Activated naive CD4-positive, alpha-beta T cell treated with anti-CD3 and anti-CD28 coated beads for 36 hours (primary cell): Measurements from ENCODE around the gene YTHDF1. TPM values are rescaled to one million over a fixed set of nuclear protein-coding genes. Genes with fewer than 3 reads are reported as not detected.
"Not testable (repeated sequence)": the region's sequence is repeated elsewhere in the genome, so short reads cannot be mapped to it uniquely, and the experiment has no call there.

Experiments used
- CTCF ChIA-PET: fragments of 350-600 bp; sonication (Branson Sonifier 250); formaldehyde crosslinking; loops from one replicate; lab custom pipeline; 2021; ENCODE audit warnings: antibody characterized with exemption; lab: Charles Lee
- DNase-seq: peaks from one replicate; pipeline ENCODE4 v3.0.0-alpha.2; 2020
- H3K27ac Mint-ChIP-seq: one replicate; pipeline ENCODE4 v1.8.0; 2021; ENCODE audit warnings: mild to moderate bottlenecking, mixed read lengths
- H3K27me3 Mint-ChIP-seq: one replicate; pipeline ENCODE4 v1.8.0; 2021; ENCODE audit warnings: low read depth, mixed read lengths
- H3K36me3 Mint-ChIP-seq: one replicate; pipeline ENCODE4 v1.8.0; 2021; ENCODE audit warnings: low read depth, mixed read lengths
- H3K4me1 Mint-ChIP-seq: one replicate; pipeline ENCODE4 v1.8.0; 2021; ENCODE audit warnings: low read depth, mixed read lengths
- H3K4me3 Mint-ChIP-seq: one replicate; pipeline ENCODE4 v1.8.0; 2021; ENCODE audit warnings: mild to moderate bottlenecking, moderate library complexity, mixed read lengths
- H3K9me3 Mint-ChIP-seq: one replicate; pipeline ENCODE4 v1.8.0; 2021; ENCODE audit warnings: mixed read lengths
- intact Hi-C: fragments of 100-400 bp; cut with micrococcal nuclease; formaldehyde crosslinking; loops from one replicate; pipeline ENCODE4 v1.15.1; 2023
- total RNA-seq, 2 experiments: library from RNA; stranded (reverse); gene quantifications; one replicate each; pipeline ENCODE4 v1.2.3, GENCODE V29; 2021

The YTHDF1 gene
- total RNA-seq, 2 experiments from 2014 or later, result 27.6 to 27.8 TPM

DNA sequence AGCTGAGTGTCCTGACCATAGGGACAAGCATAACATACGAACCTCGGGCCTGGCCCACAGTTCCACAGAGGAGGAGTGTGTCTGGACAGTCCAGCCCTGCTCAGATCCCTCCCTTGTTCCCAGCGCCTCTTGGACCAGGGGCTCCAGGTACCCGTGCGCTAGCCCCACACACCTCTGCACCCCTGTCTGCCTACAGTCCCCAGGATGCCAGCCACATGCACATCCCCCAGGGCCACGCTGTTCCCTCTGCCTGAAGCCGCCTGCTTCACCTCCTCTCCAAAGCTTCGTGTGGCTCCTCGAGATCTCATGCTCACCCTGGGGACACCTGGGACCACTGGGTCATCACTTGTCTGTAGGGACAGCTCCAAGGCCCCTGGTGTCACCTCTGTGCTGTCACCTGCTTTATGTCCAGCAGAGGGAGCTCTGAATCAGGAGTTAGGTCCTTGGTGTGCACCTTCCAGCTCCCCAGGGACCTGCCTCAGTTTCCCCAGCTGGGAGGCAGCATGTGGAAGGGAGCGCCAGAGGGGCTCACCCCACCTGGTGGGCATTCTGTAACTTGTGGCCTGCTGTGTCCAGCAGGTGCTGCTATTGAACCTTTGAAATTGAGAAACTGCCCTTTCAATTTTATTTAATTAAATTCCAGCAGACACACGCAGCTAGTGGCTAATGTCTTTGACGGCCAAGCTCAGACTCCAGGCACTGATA, 7.3 kb upstream of the YTHDF1 start:
- CTCF ChIA-PET, result interaction anchor here (0.6 to 5.4 kb wide), 35 partner anchors 10 to 273 kb away, joined by 3 to 54 read pairs (median 4); partner anchors contain the start of genes ARFGAP1, BIRC7 and YTHDF1

DNA sequence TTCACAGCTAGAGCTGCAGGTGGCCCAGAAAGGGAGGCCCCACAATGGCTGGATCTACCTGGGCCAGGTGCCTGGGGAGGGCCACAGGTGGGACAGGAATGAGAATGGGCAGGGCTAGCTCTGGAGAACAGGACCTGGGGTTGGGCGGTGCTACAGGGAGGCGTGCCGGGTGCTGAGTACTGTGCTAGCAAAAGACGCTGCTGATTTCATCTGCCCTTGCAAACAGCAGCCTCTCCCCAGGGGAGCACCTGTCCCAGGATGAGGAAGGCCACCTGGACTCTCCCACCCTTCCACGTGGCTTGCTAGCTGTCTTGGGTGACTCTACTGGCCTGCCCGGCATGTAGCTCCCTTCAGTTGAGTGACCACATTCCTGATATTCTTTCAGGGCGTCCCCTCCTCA, 6.6 kb upstream of the YTHDF1 start:
- intact Hi-C loops, result no loop called here

More for the DNA sequence above, 7.3 kb upstream of the YTHDF1 start:
- no peaks in the 10 kb centered on the region for H3K9me3 Mint-ChIP-seq
- no peaks in the 10 kb centered on the region for H3K4me1 Mint-ChIP-seq
- no peaks in the 10 kb centered on the region for H3K27me3 Mint-ChIP-seq
- DNase-seq, result peak; percentile 63
- no peaks in the 10 kb centered on the region for H3K36me3 Mint-ChIP-seq
- no peak overlapping the region for H3K27ac Mint-ChIP-seq
- intact Hi-C loops, result loop anchor here (1.0 kb wide), 3 partner anchors 28 to 158 kb away; no protein-coding TSS in a partner anchor
- no peak overlapping the region for H3K4me3 Mint-ChIP-seq

DNA sequence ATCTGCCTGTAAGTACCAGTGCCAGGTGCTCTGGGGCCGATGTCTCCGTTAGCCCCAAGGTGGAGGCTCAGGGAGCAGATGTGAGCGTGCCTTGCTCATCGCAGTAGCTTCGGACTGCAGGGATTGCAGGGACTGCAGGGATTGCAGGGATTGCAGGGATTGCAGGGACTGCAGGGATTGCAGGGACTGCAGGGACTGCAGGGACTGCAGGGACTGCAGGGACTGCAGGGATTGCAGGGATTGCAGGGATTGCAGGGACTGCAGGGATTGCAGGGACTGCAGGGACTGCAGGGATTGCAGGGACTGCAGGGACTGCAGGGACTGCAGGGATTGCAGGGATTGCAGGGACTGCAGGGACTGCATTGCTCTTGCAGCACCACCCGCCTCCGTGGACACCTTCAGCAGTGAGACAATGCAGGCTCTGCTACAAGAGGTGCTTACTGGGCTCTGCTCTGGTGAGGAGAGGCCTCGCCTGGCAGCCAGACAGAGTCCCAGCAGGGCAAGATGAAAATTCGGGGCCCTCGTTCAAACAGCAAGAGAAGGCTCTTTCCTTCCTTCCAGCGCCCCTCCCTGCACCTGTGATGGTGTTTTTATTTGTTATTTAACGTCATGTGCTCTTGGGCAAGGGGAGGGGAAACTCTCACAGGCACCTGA, 5.6 kb upstream of the YTHDF1 start:
- H3K27ac Mint-ChIP-seq, H3K9me3 Mint-ChIP-seq, H3K27me3 Mint-ChIP-seq, DNase-seq, H3K4me1 Mint-ChIP-seq, intact Hi-C loops, H3K4me3 Mint-ChIP-seq, H3K36me3 Mint-ChIP-seq: not testable (repeated sequence)
- CTCF ChIA-PET, result interaction anchor here (1.2 kb wide), 1 partner anchor 141 kb away, joined by 5 read pairs; no protein-coding TSS in a partner anchor

More for the DNA sequence above, 6.6 kb upstream of the YTHDF1 start:
- Mint-ChIP-seq H3K36me3 (no peaks in the 10 kb centered on the region), H3K9me3 (no peaks in the 10 kb centered on the region), H3K27ac (no peak overlapping the region), H3K4me1 (no peaks in the 10 kb centered on the region), H3K4me3 (no peak overlapping the region), H3K27me3 (no peaks in the 10 kb centered on the region)
- CTCF ChIA-PET, result interaction anchor here (0.6 to 5.4 kb wide), 16 partner anchors 9 to 243 kb away, joined by 3 to 54 read pairs (median 7); partner anchors contain the start of genes BIRC7 and YTHDF1
- DNase-seq, result no peak

DNA sequence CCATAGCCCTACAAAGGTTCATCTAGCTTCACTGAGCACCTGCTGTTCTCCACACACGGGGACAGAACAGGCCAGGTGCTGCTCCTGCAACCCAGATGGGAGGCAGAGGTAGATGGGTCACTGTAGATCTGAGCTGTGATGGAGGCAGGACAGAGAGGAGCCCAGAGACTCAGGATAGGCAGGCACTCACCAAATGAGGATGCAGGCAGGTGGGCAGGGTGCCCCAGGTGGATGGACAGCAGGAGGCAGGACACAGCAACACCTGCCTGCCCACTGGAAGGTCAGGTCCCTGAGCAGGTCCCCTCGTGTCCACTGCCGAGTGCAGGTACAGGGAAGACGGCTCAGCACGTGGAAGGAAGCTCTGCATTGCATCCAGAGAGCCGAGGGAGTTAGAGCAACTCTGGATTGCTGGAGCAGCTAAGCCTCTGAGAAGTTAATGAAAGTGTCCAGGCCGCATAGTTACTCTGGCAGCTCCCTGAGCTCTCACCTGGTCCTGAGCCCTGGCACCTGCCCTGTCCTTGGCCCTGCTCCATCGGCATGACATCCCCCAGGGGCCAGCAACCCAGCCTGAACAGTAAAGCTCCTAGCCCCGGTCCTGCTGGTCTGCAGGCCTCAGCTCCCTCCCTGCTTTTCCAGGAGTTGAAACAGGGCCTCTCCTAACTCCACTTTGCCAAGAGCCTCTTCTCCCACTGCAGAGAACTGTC, 4.9 kb upstream of the YTHDF1 start:
- DNase-seq, result no peak
- no peak overlapping the region for H3K4me3 Mint-ChIP-seq
- peaks cover 7% of the 10 kb centered on the region for H3K4me1 Mint-ChIP-seq
- H3K36me3 Mint-ChIP-seq, result no peaks in the 10 kb centered on the region
- CTCF ChIA-PET, result interaction anchor here (1.2 kb wide), 1 partner anchor 141 kb away, joined by 5 read pairs; no protein-coding TSS in a partner anchor
- no peaks in the 10 kb centered on the region for H3K27me3 Mint-ChIP-seq
- H3K9me3 Mint-ChIP-seq, result no peaks in the 10 kb centered on the region
- intact Hi-C loops, result no loop called here
- H3K27ac Mint-ChIP-seq, result no peak overlapping the region

DNA sequence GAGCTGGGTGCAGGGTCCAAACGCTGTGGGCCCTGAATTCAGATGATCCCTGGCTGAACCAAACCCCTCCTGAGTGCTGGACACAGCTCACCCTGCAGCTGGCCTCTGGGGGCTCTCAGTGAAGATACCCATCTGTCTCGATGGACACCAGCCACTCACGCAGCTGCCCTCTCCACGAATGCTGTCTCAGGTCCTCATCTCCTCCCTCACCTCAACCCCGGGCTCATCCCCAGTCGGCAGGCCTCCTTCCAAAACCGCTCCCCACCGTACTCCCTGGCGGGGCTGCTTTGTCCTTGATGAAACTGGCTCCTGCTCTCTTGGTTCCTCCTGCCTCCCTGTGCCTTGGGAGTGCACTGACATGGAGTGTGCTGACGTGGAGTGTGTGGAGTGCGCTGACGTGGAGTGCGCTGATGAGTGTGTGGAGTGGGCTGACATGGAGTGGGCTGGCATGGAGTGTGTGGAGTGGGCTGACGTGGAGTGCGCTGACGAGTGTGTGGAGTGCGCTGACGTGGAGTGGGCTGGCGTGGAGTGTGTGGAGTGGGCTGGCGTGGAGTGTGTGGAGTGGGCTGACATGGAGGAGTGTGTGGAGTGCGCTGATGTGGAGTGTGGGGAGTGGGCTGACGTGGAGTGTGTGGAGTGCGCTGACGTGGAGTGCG, 4.1 kb upstream of the YTHDF1 start:
- Mint-ChIP-seq H3K4me1 (peaks cover 11% of the 10 kb centered on the region), H3K27ac (no peak overlapping the region), H3K9me3 (no peaks in the 10 kb centered on the region), H3K36me3 (peaks cover 5% of the 10 kb centered on the region), H3K4me3 (no peak overlapping the region), H3K27me3 (no peaks in the 10 kb centered on the region)
- no peak for DNase-seq
- CTCF ChIA-PET, result no interaction called here
- intact Hi-C loops, result loop anchor here (5.0 to 10.0 kb wide), 2 partner anchors 283 to 765 kb away; partner anchors contain the start of genes GID8 and PRPF6

DNA sequence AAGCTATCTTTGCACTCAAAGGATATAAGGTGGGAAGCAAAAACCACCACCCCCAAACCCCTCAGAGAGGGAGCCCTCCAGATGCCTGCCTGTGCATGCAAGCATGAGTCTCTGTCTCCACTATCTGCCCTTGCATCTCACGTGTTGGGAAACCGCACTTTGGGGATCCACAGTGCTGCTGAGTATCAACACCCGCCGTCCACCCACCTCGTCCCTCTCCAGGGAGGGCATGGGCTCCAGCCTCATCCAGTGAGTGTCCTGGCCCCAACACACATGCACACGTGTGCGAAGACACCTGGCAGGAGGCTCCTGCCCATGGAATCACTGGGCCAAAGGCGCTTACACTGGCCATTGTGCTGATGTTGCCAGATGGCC, 3.5 kb upstream of the YTHDF1 start:
- CTCF ChIA-PET, result interaction anchor here (0.7 kb wide), 1 partner anchor 61 kb away, joined by 3 read pairs; no protein-coding TSS in a partner anchor
- intact Hi-C loops, result loop anchor here (5.0 to 10.0 kb wide), 2 partner anchors 282 to 765 kb away; partner anchors contain the start of genes GID8 and PRPF6
- Mint-ChIP-seq H3K36me3 (peaks cover 10% of the 10 kb centered on the region), H3K4me3 (no peak overlapping the region), H3K27me3 (no peaks in the 10 kb centered on the region), H3K9me3 (no peaks in the 10 kb centered on the region), H3K27ac (no peak overlapping the region), H3K4me1 (peaks cover 17% of the 10 kb centered on the region)
- DNase-seq, result no peak

DNA sequence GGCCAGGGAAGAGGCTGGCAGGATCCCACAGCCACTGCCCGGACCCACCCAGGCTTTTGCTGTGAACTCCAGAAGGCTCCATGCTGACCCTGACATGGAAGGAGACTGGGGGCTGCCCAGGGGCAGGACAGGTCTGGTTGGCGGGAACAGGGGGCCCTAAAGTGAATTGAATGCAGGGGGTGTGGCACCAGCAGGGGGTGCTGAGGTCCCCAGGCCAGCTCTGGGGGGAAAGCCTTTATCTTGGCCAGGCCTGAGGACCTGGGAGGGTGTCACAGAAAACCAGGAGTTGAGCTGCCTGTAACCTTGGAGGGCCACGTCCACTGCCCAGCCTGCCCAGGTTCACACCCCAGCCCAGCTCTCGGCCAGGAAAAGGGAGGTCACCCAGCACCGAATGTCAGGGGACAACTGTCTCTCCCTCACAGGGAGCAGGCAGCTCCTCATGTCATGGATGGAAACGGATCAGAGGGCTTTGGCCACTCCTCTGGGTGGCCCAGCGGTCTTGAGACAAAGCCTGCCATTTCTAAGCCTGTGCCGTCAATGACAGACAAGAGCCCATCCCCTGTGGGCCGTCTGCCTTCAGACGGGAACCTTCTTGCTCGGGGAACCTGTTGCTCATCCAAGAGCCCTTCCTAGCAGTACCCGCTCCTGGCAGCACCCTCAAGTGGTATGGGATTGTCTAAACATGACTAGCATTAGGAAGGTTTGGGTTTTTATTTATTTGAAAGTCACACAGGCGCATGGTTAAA, 2.9 kb upstream of the YTHDF1 start:
- H3K9me3 Mint-ChIP-seq, result no peaks in the 10 kb centered on the region
- H3K27me3 Mint-ChIP-seq, result no peaks in the 10 kb centered on the region
- no peak overlapping the region for H3K4me3 Mint-ChIP-seq
- peaks cover 22% of the 10 kb centered on the region for H3K4me1 Mint-ChIP-seq
- peaks cover 14% of the 10 kb centered on the region for H3K36me3 Mint-ChIP-seq
- no peak overlapping the region for H3K27ac Mint-ChIP-seq
- CTCF ChIA-PET, result interaction anchor here (0.7 kb wide), 1 partner anchor 62 kb away, joined by 3 read pairs; no protein-coding TSS in a partner anchor
- intact Hi-C loops, result loop anchor here (5.0 to 10.0 kb wide), 2 partner anchors 282 to 766 kb away; partner anchors contain the start of genes GID8 and PRPF6
- no peak for DNase-seq

DNA sequence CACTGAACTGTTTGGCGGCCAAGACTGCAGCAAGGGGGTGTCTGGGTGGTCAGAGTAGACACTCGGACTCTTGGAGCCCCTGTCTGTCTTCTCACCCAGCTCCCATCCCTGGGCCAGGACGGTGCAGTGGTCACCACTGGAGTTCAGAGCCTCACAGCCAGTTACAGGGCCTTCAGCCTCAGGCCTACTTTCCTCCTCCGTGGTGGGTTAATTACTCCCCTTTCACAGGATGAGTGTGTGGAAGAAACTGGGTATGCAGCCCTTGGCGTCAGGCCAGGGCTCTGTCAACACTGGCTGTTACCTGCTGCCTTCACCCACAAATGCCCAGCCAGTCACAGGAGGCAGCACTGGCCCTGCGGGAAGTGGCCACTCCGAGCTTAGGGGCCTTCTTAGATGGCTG, 1.8 kb upstream of the YTHDF1 start:
- Mint-ChIP-seq H3K4me1 (peaks cover 34% of the 10 kb centered on the region), H3K36me3 (peaks cover 22% of the 10 kb centered on the region), H3K27me3 (no peaks in the 10 kb centered on the region), H3K27ac (no peak overlapping the region), H3K4me3 (no peak overlapping the region), H3K9me3 (no peaks in the 10 kb centered on the region)
- CTCF ChIA-PET, result interaction anchor here (0.6 kb wide), 1 partner anchor 163 kb away, joined by 3 read pairs; no protein-coding TSS in a partner anchor
- intact Hi-C loops, result loop anchor here (5.0 to 10.0 kb wide), 2 partner anchors 280 to 767 kb away; partner anchors contain the start of genes GID8 and PRPF6
- DNase-seq, result no peak

DNA sequence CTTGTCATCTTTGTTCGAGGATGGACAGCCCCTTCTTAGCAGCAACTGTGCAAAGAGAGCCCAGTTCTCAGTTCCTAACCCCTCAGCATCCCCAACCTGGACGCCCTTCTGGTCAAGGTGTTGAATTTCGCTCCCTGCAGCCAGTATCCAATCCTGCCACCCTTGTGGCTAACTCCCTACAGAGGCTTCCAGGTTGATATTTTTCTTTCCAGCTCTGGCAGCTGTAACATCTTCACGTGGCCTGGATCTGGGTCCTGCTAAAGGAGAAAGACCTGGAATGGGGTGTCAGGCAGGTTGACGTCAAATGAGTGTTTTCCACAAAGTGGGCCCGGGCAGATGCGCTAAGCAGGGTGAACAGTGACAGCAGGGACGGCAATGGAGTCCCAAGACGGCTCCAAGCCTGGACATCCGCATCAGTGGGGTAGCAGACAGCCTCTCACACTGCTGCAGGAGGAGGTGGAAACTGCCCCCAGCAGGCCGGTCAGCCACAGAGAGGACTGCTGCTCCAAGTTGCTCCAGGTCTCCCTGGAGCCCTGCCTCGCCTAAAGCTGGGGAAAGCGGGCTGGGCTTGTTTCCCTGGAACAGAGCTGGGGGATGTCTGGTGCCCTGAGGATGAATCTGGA, 1.0 kb upstream of the YTHDF1 start:
- Mint-ChIP-seq H3K4me3 (peak overlapping the region; percentile 78), H3K27ac (peak overlapping the region; percentile 87), H3K36me3 (peaks cover 28% of the 10 kb centered on the region), H3K4me1 (peaks cover 41% of the 10 kb centered on the region), H3K9me3 (no peaks in the 10 kb centered on the region), H3K27me3 (no peaks in the 10 kb centered on the region)
- intact Hi-C loops, result loop anchor here (1.0 to 10.0 kb wide), 5 partner anchors 114 to 768 kb away; partner anchors contain the start of genes GID8, PPDPF, PRPF6 and TPD52L2
- DNase-seq, result no peak
- CTCF ChIA-PET, result no interaction called here

DNA sequence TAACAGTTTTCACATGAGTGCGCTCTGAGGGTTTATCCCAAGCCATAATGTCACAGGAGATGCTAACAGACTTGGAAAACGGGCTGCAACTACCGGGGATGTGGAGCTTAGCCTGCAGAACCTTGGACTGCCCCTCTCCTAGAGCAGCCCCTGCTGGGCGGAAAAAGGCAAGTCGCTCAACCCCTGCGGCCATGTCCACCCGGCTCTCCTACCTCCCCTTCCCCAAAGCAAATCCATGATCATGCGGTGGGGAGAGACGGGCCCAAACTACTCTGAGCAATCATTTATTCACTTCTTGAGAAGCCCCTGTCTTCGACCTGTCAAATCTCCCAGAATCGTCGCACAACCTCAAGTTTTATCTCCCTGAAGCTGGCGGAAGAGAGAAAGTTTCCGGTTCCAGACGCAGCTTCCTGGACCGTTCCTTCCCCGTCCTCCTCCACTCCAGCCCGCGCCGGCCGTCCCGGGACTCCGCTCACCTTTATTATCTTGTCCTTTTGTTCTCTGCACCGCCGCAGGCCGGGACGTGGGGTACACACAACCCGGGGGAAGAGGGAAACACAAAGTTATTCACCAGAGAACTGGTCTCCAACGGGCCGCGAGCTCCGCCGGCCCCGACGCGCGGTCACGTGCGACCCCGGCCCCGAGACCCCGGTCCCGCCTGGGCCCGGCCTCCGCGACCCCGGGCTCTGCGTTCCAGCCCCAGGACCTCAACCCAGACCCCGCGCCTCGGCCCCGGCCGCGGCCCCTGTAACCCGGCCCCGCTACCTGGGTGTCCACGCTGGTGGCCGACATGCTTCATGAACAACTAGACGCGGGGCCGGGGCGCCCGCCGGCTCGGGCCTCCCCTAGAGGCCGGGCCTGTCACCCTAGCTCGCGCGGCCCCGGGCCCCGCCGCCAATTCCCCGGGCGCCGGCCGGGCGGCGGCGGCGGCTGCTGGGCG, 560 bp downstream of the YTHDF1 start:
- peak overlapping the region; percentile 85 for H3K27ac Mint-ChIP-seq
- peak; percentile 35 for DNase-seq
- CTCF ChIA-PET, result interaction anchor here (0.7 to 5.6 kb wide), 2 partner anchors 8 to 18 kb away, joined by 3 to 50 read pairs; no protein-coding TSS in a partner anchor
- H3K9me3 Mint-ChIP-seq, result no peaks in the 10 kb centered on the region
- peak overlapping the region; percentile 94 for H3K4me3 Mint-ChIP-seq
- H3K27me3 Mint-ChIP-seq, result no peaks in the 10 kb centered on the region
- peaks cover 54% of the 10 kb centered on the region for H3K4me1 Mint-ChIP-seq
- peaks cover 35% of the 10 kb centered on the region for H3K36me3 Mint-ChIP-seq
- intact Hi-C loops, result loop anchor here (1.0 to 10.0 kb wide), 6 partner anchors 57 to 769 kb away; partner anchors contain the start of genes ARFGAP1, GID8, PPDPF and PRPF6
